Stimulated activated CD8-positive, alpha-beta memory T cell treated with anti-CD3 and anti-CD28 coated beads, Interleukin-4, amount 100 ng/mL, for 48 hours (primary cell): ENCODE results near the gene LNX1.

ENCODE experiments used
- DNase-seq: peaks from one replicate; pipeline ENCODE4 v3.0.0-alpha.2; 2020

The LNX1 gene

GRCh38 chr4:53531585-53532224 lies 59.6 kb downstream of the LNX1 start:
- no peak for DNase-seq

GRCh38 chr4:53529025-53529424 lies 62.3 kb downstream of the LNX1 start:
- no peak for DNase-seq

DNA sequence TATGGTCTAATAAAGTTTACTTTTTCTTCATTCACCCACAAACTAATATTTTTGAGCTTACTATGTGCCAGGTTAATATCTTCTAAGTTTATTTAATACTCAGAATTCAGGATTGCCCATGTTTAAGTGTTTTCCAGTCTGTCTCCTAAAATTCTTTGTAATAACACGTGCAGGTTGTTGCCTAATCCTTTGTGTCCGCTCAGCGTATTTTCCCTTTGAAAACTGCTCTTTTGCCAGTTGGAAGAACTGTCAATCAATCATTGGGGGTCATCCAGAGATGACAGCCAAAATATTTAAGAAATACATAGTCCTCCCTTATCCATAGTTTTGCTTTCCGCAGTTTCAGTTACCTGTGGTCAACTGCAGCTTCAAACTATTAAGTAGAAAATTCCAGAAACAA lies 63.4 kb downstream of the LNX1 start:
- no peak for DNase-seq

- DNase-seq, result no peak
These were observed 64.0 kb downstream of the LNX1 start for GRCh38 chr4:53527326-53527725.

- no peak for DNase-seq
These were observed 69.0 kb downstream of the LNX1 start for GRCh38 chr4:53522334-53522733.

DNA sequence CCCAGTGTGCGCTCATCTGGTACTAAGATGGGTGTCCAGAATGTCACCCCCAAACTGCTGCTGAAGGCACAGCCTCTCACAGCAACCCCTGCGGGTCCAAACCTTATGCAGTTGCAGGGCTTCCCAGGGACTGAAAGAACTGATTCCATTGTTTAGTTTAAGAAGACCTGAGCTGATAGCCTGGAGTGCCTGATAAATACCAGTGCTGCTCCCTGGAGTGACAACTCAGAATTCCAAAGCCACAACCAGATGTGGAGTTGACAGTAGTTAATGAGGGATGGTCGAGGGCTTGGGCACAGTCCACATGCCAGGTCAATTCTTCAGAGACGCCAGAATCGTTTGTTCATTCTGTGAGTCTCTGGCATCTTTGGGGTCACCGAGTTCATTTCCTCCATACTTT lies 71.2 kb downstream of the LNX1 start:
- DNase-seq, result no peak

GRCh38 chr4:53518807-53519206 lies 72.5 kb downstream of the LNX1 start:
- no peak for DNase-seq

DNA sequence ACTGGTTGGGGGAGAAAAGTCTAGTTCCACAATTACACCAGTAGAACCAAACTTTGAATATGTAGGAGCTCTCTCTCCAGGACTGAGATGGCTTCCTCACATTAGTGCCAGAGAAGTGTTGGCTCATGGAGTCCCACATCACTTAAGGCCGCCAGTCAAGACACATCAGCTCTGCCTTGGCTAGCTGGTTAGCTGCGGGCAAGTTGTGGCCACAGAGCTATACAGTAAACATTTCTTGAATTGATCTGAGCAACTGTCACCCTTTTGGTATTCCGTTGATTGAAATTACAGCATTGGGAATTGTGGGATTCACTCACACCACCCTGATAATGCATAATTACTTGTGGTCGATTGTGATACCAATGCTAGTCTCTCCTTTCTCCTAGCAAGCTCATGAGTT lies 76.2 kb downstream of the LNX1 start:
- DNase-seq, result no peak

- no peak for DNase-seq
These were observed 76.8 kb downstream of the LNX1 start for GRCh38 chr4:53514509-53514908.

DNA sequence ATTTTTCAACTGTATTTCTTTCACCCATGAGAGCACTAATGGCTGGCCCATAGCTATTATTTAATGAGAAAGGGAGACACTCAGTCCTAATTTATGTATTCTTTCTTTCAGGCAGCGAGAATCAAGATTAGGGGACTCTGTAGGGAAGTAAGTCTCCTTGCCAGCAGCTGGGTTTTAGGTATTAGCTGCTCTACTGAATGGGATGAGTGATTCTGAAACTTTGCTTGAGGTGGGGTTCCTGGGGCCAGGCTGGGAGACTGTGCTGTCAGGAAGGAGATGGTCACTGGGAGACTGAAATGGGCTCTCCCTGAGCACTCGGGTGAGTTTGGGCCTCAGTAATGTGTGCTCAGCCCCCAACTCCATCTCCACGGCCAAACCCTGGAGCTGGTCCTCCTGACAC lies 78.7 kb downstream of the LNX1 start:
- DNase-seq, result no peak

DNA sequence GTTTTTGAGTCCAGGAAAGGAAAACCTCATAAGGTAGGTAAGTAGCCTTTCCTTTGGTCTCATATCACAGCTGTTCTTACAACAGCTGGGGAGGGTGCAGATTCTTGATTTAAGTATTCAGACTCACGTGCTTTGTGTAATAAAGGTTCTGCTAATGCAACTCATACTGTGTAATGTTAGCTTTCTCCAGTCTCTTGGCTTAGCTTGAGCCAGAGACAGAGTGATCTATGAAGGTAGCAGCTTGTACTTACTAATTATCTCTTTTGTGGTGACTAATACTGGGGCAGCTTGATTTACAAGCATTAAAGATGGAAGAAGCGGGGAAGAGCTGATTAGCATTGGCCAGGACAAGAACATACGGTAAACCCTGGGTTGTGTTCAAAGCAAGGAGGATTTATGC lies 80.3 kb downstream of the LNX1 start:
- no peak for DNase-seq

GRCh38 chr4:53510321-53510720 lies 81.0 kb downstream of the LNX1 start:
- DNase-seq, result no peak

DNA sequence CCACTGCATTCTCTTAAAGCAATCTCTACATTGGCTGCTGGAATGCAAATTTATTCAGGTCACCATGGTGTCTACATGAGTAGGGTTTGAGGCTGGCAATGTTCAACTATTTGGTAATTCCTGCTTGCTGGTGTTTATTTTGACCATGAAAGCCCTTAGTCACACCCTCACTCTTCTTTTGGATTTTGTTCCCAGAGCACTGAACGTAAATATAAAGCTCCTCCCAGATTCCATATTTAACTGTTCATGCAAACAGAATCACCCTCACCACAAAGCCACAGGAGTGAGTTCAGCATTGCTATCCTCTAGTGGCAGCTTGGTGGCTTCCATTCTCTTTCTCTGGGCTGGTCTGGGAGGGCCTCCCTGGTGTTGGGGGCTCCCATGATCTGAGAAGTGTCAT lies 82.8 kb downstream of the LNX1 start:
- DNase-seq, result no peak

- DNase-seq, result no peak
These were observed 83.5 kb downstream of the LNX1 start for GRCh38 chr4:53507671-53508286.

DNA sequence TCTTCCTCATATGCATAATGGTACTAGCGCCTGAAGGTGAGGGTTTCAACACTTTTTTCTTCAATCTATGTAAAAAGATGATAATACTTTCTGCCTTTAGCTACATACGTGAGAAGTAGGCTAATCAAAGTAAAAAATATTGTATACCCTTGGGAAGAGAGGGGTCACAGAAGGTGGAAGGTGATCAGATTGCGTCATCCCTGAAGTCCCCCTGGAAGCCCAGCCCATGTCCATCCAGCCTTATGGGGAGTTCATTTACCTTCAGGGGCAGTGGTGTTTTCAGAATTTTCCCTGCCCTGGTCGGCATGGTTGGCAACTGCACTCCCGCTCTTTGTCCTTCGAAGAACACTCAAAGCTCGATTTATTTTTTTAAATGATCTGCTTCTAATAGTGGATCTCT lies 84.2 kb downstream of the LNX1 start:
- DNase-seq, result no peak

DNA sequence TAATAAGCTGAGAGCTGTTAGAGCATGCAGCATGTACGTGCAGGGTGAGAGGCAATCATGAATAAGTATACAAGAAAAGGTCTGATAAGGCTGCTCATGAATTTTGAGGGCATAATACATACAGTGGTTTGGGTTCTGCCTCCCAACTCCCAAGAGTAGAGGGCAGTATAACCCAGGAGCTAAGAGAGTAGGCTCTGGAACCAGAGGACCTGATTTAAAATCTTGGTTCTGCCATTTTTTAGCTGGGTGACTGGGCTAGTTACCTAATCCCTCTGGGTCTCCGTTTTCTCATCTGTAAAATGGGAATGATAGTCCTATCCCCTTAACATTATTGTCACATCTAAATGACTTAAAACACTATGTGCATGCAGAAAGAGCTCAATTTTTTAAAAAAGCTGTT lies 85.3 kb downstream of the LNX1 start:
- DNase-seq, result no peak

DNA sequence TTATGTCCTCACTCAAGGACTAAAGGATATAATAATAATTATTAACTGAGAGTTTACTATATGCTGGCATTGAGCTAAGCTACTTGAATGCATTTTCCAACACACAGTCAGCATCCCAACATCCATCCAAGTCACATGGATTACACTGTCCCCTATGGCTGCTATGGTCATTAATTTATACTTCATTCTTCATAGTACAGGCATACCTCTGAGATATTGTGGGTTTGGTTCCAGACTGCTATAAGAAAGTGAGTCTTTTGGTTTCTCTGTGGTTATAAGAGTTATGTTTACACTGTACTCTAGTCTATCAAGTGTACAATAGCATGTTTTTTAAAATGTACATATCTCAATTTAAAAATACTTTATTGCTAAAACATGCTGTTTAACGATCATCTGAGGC lies 89.2 kb downstream of the LNX1 start:
- no peak for DNase-seq

GRCh38 chr4:53501561-53501960 lies 89.7 kb downstream of the LNX1 start:
- DNase-seq, result no peak

DNA sequence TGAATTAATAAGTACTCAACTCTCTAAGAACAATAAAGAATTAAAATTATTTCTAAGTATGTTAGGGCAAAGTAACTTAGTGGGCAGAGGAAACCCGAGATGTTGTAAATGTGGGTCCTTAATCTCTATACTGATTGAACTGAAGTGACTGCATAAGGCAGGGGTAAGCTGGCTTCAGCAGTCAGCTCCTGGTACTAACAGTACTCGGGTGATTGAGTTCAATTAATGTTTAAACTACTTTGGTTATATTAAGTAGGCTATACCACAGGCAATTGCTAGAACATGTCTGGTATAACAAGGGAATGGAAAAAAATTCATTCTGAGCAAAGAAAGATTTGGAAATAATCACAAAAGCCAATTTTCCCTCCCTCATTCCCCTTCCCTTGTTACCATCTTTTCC lies 90.7 kb downstream of the LNX1 start:
- DNase-seq, result no peak

DNA sequence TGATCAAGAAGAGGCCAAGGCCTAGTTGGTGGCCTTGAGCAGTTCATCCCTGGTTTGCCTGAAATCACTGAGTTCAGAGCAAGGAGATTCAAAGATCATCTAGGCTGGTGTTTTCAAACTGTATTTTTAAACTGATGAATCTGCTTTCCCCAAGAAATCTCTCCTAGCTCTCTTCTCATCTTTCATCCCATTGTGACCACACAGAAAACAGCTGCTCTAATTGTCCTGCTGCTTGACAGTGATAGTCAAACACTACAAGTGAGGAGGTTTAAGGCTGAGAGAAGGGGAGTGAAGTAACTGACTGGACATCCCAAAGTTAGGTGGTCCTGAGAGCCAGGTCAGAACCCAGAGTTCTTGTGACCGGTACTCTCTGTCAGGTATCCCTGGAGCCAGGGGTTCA lies 91.5 kb downstream of the LNX1 start:
- DNase-seq, result no peak

GRCh38 chr4:53498706-53499105 lies 92.6 kb downstream of the LNX1 start:
- DNase-seq, result no peak

DNA sequence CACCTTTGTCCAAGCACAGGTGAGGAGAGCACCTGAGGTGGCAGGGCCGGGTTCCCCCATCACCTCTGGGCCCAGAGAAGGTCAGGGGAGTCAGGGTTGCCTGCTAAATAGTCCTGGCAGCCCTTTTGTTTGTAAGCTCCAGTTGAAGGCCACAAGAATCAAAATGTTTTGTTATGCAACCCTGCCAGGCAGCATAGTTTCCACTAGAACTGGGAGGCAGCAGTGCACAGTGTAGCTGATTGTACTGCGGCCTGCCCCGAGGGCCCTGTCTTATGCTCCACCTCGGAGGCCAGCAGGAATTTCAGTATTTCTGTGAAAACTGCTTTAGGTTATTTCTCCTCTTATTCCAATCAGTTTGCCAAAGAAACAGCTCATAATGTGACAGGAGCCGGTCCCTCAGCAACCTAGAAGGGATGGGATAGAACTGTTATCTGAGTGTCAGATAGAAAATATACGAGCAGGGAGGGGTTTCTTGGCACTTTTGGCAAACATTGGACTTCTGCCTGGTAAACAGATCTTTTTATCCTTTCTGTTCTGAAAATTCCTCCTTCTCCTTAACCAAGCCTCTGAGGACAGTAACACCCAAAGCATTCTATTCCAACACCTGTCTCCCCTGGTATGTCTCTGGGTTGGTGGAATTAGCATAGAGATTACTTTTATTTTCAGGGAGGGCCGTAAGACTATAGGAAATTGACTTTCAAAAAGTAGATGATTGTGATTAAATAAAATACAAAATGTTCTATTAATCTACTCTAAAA lies 93.6 kb downstream of the LNX1 start:
- no peak for DNase-seq

GRCh38 chr4:53494851-53495250 lies 96.4 kb downstream of the LNX1 start:
- no peak for DNase-seq

DNA sequence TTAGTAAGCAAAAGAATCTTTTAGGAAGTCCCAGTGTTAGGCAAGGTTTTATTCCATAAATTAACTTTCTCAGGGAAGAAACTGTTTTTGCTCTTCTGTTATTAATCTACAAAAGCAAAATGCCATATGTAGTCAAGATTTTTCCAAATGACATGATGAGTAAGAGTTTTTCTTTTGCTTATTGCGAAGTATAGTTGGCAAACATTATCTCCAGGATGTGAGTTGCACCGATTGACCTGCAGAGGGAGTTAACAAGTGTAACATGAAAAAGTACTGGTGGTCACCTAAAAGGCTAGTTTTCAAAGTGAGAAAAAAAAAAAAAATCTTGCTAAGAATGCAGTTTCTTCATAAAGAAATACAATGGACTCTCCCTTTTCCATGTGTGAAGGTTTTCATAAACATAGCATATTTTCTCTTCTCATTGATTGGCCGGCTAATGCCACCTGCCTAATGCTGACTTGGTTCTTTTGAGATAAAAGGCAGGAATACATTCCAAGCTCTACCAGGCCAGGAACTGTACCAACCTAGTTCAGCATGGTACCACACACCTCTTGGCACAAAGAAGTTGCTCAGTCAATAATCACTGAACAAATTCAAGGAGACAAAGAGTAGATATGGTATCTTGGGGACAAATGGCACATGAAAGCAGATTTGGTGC lies 100.2 kb downstream of the LNX1 start:
- DNase-seq, result no peak
